ENCODE measurements around the gene PRKCD. TPM values are rescaled to one million over a fixed set of nuclear protein-coding genes. Genes with fewer than 3 reads are reported as not detected.

PRKCD gene
- 6.8 and 9.7 TPM in 2 replicates for total RNA-seq

DNA sequence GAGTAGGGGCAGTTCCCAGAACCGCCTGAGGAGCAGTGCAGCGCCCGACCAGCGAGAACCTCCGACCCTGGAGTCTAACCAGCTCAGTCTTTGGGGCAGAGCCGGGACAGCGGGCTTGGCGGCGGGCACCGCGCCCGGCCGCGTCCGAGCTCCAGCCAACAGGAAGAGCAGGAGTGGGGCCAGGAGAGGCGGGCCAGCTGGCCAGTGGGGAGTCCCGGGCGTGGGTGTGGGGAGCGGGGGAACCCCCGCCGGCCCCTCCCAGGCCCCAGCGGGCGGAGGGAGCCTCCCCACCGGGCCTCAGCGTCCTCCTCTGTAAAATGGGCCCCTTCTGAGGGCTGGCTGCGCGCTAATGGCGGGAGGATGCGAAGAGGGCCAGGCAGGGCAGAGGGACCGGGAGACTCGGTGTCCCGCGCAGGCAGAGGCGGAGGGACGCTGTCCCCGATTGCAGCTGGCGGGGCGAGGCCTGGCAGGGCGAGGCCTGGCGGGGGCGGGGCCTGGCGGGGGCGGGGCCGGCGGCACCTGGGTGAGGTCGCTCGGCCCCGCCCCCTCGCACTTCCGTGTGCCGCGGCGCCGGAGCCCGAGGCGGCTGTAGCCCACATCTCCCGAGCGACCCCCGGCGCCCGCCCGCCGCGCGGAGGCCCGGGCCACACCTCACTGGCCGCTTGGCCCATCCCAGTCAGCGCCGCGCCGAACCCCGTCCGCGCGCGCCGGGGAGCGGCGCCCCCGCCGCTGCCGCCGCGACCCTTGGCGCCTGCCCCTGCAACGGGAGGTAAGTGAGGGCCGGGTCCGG is at the start of gene PRKCD:
PRKCD (plus strand) TSS at position 550 of the 790 bp plus-strand sequence. CDS start 17,214 bp downstream, outside the sequence.

GRCh38 chr3:53130179-53131061 is 30.6 kb upstream of the PRKCD start, which contains the start of gene RFT1:
Gene RFT1, minus strand, starts transcription at chr3:53130435. Its CDS starts 35 bp downstream, at chr3:53130400.

Other genes with a start within 250 kb of the PRKCD start
- gene SFMBT1, start 115.1 kb upstream of the PRKCD start, total RNA-seq: 2.5 and 4.5 TPM in 2 replicates
- 16.4 and 23.6 TPM in 2 replicates for gene RFT1, start 30.8 kb upstream of the PRKCD start, total RNA-seq
- 467 and 693 TPM in 2 replicates for gene TKT, start 94.8 kb downstream of the PRKCD start, total RNA-seq
- gene DCP1A, start 186.3 kb downstream of the PRKCD start, total RNA-seq: 13.1 and 15.1 TPM in 2 replicates